SU-DHL-6 (cell line): ENCODE data around the gene RGS17.

Experiments used
- CTCF ChIP-seq: fragments of 200-600 bp; sonication (generic); IDR thresholded peaks from one replicate; pipeline ENCODE4 v1.5.1; 2017; ENCODE audit warnings: antibody characterized with exemption, mild to moderate bottlenecking, low read length, moderate library complexity; ENCODE audit not compliant: insufficient read depth, poor library complexity, severe bottlenecking
- EZH2phosphoT487 ChIP-seq: fragments of 200-600 bp; sonication (generic), shearing (Covaris generic); conservative IDR thresholded peaks from 2 replicates; pipeline ENCODE4 v1.6.1; 2018; ENCODE audit warnings: mild to moderate bottlenecking, antibody characterized with exemption, low read length, moderate library complexity, mixed read lengths

DNA sequence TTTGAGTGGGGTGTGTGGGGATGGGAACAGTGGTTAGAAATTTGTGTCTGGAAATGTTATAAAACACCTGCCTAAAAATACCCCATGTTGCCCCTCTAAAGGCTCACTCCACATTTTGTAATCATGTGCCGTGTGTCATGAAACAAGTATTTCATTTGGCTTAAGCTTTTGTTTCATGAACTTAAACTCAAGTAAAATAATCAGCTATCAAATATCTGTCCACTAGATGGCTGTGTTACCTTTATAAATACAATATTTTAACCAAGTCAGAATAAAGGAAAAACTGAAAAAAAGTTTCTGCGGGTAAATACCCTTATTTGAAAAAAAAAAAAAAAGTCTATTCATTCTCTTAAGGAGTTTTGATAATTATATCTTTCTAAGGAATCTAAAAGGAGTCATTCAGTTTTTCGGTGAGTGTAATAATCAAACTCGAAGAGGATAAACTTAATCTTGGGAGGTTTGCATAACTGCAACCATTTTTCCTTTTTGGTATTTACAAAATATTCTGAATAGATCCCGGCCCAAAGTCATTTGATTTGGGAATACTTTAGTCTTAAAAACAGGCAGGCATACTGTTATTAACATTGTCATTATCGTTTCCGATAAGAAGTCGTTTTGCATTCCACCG lies 98.7 kb downstream of the RGS17 start:
- TF ChIP-seq CTCF: peak; percentile 47
- no peak for TF ChIP-seq EZH2phosphoT487
